22Rv1 (cell line): ENCODE data around the gene PDE1A.

Source experiments
- CTCF ChIP-seq: fragments of 450-650 bp; IDR thresholded peaks from 2 replicates; pipeline ENCODE4 v1.5.1; 2017; ENCODE audit warnings: mild to moderate bottlenecking
- ZFX ChIP-seq: fragments of 450-650 bp; IDR thresholded peaks from 2 replicates; pipeline ENCODE4 v1.6.1; 2017; ENCODE audit warnings: antibody characterized with exemption, borderline replicate concordance

- no peak for TF ChIP-seq CTCF
- no peak for TF ChIP-seq ZFX
Measured at GRCh38 chr2:182163878-182164277, 263.0 kb downstream of the PDE1A start.
